Panc1 (cell line): ENCODE results near the gene ACAD9. TPM values are rescaled to one million over a fixed set of nuclear protein-coding genes. Genes with fewer than 3 reads are reported as not detected.

Experiments
- ATAC-seq: fragments of 200-7000 bp; cut with Tn5 transposase; 2 replicates; pipeline ENCODE4 v1.9.1; 2020; ENCODE audit warnings: mild to moderate bottlenecking, moderate library complexity
- BruUV-seq: library from RNA; stranded (reverse); fragments of 400-500 nt; replicated peaks from 2 replicates; lab custom pipeline; 2021; lab: Mats Ljungman, UMichigan
- CTCF ChIA-PET: fragments of 300-600 bp; sonication (Branson Sonifier 250); formaldehyde crosslinking; loops from one replicate; lab custom pipeline; 2022; ENCODE audit warnings: antibody characterized with exemption; lab: Charles Lee
- POLR2A ChIA-PET: fragments of 300-600 bp; sonication (Branson Sonifier 250); formaldehyde crosslinking; loops from one replicate; lab custom pipeline; 2022; ENCODE audit warnings: antibody characterized with exemption; lab: Charles Lee
- DNase-seq: peaks from one replicate; pipeline ENCODE4 v3.0.0-alpha.2; 2010; ENCODE audit warnings: low read depth, low spot score
- H3K27ac ChIP-seq: 2 replicates; pipeline ENCODE4 v1.5.1; 2011; ENCODE audit warnings: mild to moderate bottlenecking, low read length, inconsistent platforms
- H3K27me3 ChIP-seq: fragments of 200-500 bp; sonication (Bioruptor generic); 2 replicates; pipeline ENCODE4 v1.6.0; 2014; ENCODE audit warnings: low read length, inconsistent platforms; ENCODE audit not compliant: control insufficient read depth, insufficient read depth
- H3K36me3 ChIP-seq: fragments of 200-500 bp; sonication (Bioruptor generic); 2 replicates; pipeline ENCODE4 v1.5.1; 2014; ENCODE audit warnings: inconsistent platforms, mild to moderate bottlenecking, low read length, moderate library complexity; ENCODE audit not compliant: control insufficient read depth, insufficient read depth
- H3K4me1 ChIP-seq: 2 replicates; pipeline ENCODE4 v1.5.1; 2011; ENCODE audit warnings: inconsistent platforms, mild to moderate bottlenecking, low read length, moderate library complexity; ENCODE audit not compliant: control insufficient read depth, insufficient read depth
- H3K4me3 ChIP-seq, 2 experiments: 2 replicates each; pipeline ENCODE4 v1.5.1; 2011 to 2012; ENCODE audit warnings: low read depth in 2 of 2, low read length in 2 of 2, mild to moderate bottlenecking in 2 of 2, inconsistent platforms in 1 of 2, moderate library complexity in 1 of 2
- H3K9me3 ChIP-seq: fragments of 200-500 bp; sonication (Bioruptor generic); 2 replicates; pipeline ENCODE4 v1.5.1; 2014; ENCODE audit warnings: low read depth, mild to moderate bottlenecking, inconsistent platforms, low read length, moderate library complexity; ENCODE audit not compliant: control insufficient read depth, insufficient read depth
- CTCF ChIP-seq: fragments of 450-650 bp; IDR thresholded peaks from 2 replicates; pipeline ENCODE4 v1.5.1; 2017; ENCODE audit warnings: mild to moderate bottlenecking
- POLR2AphosphoS5 ChIP-seq: IDR thresholded peaks from 2 replicates; pipeline ENCODE4 v1.6.1; 2012; ENCODE audit warnings: mild to moderate bottlenecking, low read depth, low read length, moderate library complexity
- REST ChIP-seq, 2 experiments: IDR thresholded peaks; 2 replicates each; pipeline ENCODE4 v1.6.1; 2011 to 2012; ENCODE audit warnings: low read depth in 2 of 2, control low read depth in 1 of 2, low read length in 1 of 2, mild to moderate bottlenecking in 1 of 2, moderate library complexity in 1 of 2; ENCODE audit not compliant: insufficient read depth in 1 of 2
- SIN3A ChIP-seq: IDR thresholded peaks from 2 replicates; pipeline ENCODE4 v1.6.1; 2012; ENCODE audit warnings: low read depth, mild to moderate bottlenecking, low read length, moderate library complexity, borderline replicate concordance; ENCODE audit not compliant: insufficient read depth
- TCF7L2 ChIP-seq: IDR thresholded peaks from 2 replicates; pipeline ENCODE4 v1.6.1; 2011; ENCODE audit warnings: mild to moderate bottlenecking, low read depth, low read length, inconsistent platforms
- in situ Hi-C: cut with HindIII; loops from 2 replicates; pipeline ENCODE4 v1.10.0; 2016; ENCODE audit warnings: low sequenced_read_pairs, low pct_unique_long_range_greater_than_20kb
- intact Hi-C: fragments of 100-400 bp; cut with micrococcal nuclease; formaldehyde crosslinking; loops from one replicate; pipeline ENCODE4 v1.10.0; 2022; ENCODE audit not compliant: unreplicated experiment
- total RNA-seq: library from RNA; stranded (reverse); gene quantifications from one replicate; pipeline ENCODE4 v1.2.1, GENCODE V29; 2021; ENCODE audit not compliant: unreplicated experiment

Gene ACAD9
- total RNA-seq, 1 experiment from 2014 or later = 70.9 TPM

GRCh38 chr3:128867200-128868125 is 12.0 kb upstream of the ACAD9 start:
- ChIA-PET CTCF (interaction anchor here (0.5 kb wide), 1 partner anchor 294 kb away, joined by 3 read pairs; no protein-coding TSS in a partner anchor), POLR2A (interaction anchor here (0.6 kb wide), 1 partner anchor 103 kb away, joined by 3 read pairs; no protein-coding TSS in a partner anchor)
- DNase-seq (no peak), ATAC-seq (peak; percentile 14; the same call in 1 of the 2 replicates)
- H3K9me3 ChIP-seq = no peaks in the 10 kb centered on the region
- no peak overlapping the region for H3K27ac ChIP-seq
- no peak overlapping the region for H3K4me3 ChIP-seq
- peaks cover 9% of the 10 kb centered on the region for H3K4me1 ChIP-seq
- no peaks in the 10 kb centered on the region for H3K36me3 ChIP-seq
- intact Hi-C loops = no loop called here
- BruUV-seq = no TSS peak
- in situ Hi-C loops = no loop called here
- H3K27me3 ChIP-seq = no peaks in the 10 kb centered on the region
- TF ChIP-seq POLR2AphosphoS5 = no peak
- no peak for TF ChIP-seq SIN3A
- TF ChIP-seq TCF7L2 = no peak
- TF ChIP-seq REST (IDR thresholded peaks at IDR 0.05; ENCODE audit: insufficient read depth in 1 of 2, low read depth in 2 of 2, low read length in 1 of 2) = no peak
- TF ChIP-seq CTCF = no peak

- DNase-seq (no peak), ATAC-seq (no peak)
- intact Hi-C loops = no loop called here
- POLR2A ChIA-PET = no interaction called here
- no peaks in the 10 kb centered on the region for H3K27me3 ChIP-seq
- TF ChIP-seq CTCF (no peak), SIN3A (no peak), REST (IDR thresholded peaks at IDR 0.05; ENCODE audit: insufficient read depth in 1 of 2, low read depth in 2 of 2, low read length in 1 of 2) (no peak), POLR2AphosphoS5 (no peak), TCF7L2 (no peak)
- CTCF ChIA-PET = no interaction called here
- H3K4me1 ChIP-seq = peaks cover 9% of the 10 kb centered on the region
- no peaks in the 10 kb centered on the region for H3K9me3 ChIP-seq
- in situ Hi-C loops = no loop called here
- H3K27ac ChIP-seq = no peak overlapping the region
- no peaks in the 10 kb centered on the region for H3K36me3 ChIP-seq
- no TSS peak for BruUV-seq
- H3K4me3 ChIP-seq = no peak overlapping the region
These were observed 9.1 kb upstream of the ACAD9 start for GRCh38 chr3:128870347-128870746.
